ENCODE measurements around the gene FLOT1. TPM values are rescaled to one million over a fixed set of nuclear protein-coding genes. Genes with fewer than 3 reads are reported as not detected.
A peak's percentile ranks its signal among the peaks of the same experiment; 100 is the strongest.

Gene FLOT1
- total RNA-seq, 1 experiment from 2014 or later = 176 TPM

DNA sequence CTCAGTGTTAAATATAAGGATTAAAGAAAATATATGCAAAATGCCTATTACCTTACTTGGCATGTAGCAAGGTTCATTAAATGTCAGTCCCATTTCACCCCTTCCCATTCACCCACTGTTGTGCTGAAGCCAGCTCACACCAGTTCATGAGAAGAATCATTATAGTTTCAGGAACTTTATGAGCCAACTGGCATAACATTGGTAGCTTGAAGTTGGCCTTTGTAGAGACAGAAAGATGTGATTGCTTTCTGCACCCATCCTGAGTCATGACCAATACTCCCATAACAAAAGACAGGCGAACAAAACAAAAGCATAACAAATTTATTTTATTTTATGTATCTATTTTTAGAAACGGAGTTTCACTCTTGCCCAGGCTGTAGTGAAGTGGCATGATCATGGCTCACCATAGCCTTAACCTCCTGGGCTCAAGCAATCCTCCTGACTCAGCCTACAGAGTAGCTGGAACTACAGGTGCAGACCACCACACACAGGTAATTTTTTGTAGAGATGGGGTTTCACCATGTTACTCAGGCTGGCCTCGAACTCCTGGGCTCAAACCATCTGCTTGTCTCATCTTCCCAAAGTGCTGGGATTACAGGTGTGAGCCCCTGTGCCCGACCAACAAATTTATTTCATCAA, 19.4 kb upstream of the FLOT1 start:
- in situ Hi-C loops (cut with HindIII; ENCODE audit: low pct_unique_long_range_greater_than_20kb, low sequenced_read_pairs) = no loop called here
- BruUV-seq (replicated peaks) = no TSS peak
- TF ChIP-seq, protein P1, sequence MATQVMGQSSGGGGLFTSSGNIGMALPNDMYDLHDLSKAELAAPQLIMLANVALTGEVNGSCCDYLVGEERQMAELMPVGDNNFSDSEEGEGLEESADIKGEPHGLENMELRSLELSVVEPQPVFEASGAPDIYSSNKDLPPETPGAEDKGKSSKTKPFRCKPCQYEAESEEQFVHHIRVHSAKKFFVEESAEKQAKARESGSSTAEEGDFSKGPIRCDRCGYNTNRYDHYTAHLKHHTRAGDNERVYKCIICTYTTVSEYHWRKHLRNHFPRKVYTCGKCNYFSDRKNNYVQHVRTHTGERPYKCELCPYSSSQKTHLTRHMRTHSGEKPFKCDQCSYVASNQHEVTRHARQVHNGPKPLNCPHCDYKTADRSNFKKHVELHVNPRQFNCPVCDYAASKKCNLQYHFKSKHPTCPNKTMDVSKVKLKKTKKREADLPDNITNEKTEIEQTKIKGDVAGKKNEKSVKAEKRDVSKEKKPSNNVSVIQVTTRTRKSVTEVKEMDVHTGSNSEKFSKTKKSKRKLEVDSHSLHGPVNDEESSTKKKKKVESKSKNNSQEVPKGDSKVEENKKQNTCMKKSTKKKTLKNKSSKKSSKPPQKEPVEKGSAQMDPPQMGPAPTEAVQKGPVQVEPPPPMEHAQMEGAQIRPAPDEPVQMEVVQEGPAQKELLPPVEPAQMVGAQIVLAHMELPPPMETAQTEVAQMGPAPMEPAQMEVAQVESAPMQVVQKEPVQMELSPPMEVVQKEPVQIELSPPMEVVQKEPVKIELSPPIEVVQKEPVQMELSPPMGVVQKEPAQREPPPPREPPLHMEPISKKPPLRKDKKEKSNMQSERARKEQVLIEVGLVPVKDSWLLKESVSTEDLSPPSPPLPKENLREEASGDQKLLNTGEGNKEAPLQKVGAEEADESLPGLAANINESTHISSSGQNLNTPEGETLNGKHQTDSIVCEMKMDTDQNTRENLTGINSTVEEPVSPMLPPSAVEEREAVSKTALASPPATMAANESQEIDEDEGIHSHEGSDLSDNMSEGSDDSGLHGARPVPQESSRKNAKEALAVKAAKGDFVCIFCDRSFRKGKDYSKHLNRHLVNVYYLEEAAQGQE (IDR thresholded peaks at IDR 0.05; ENCODE audit: insufficient read depth in 1 of 2, low read depth in 2 of 2, low read length in 1 of 2) = no peak
- TF ChIP-seq POLR2AphosphoS5 (IDR thresholded peaks at IDR 0.05; ENCODE audit: low read depth, low read length) = no peak
- TF ChIP-seq TCF7L2 (IDR thresholded peaks at IDR 0.05; ENCODE audit: low read depth, low read length) = no peak
- TF ChIP-seq CTCF (IDR thresholded peaks at IDR 0.05) = no peak
- no peak for TF ChIP-seq SIN3A (IDR thresholded peaks at IDR 0.05; ENCODE audit: borderline replicate concordance, insufficient read depth, low read depth, low read length)
- Histone ChIP-seq H3K27ac (ENCODE audit: low read length) (peak overlapping the region; percentile 69), H3K9me3 (ENCODE audit: control insufficient read depth, insufficient read depth, low read depth, low read length) (no peaks in the 10 kb centered on the region), H3K4me1 (ENCODE audit: control insufficient read depth, insufficient read depth, low read length) (peaks cover 12% of the 10 kb centered on the region; the same call in 1 of the 2 replicates), H3K36me3 (ENCODE audit: control insufficient read depth, insufficient read depth, low read length) (no peaks in the 10 kb centered on the region), H3K4me3 (ENCODE audit: low read depth in 2 of 2, low read length in 2 of 2) (no peak overlapping the region), H3K27me3 (ENCODE audit: control insufficient read depth, insufficient read depth, low read length) (no peaks in the 10 kb centered on the region)
- no peak for DNase-seq (ENCODE audit: low read depth, low spot score)
- no peak for ATAC-seq
- POLR2A ChIA-PET = no interaction called here
- intact Hi-C loops (cut with micrococcal nuclease; ENCODE audit: unreplicated experiment) = no loop called here
- CTCF ChIA-PET = no interaction called here

- CTCF ChIA-PET = no interaction called here
- Histone ChIP-seq H3K27me3 (ENCODE audit: control insufficient read depth, insufficient read depth, low read length) (no peaks in the 10 kb centered on the region), H3K9me3 (ENCODE audit: control insufficient read depth, insufficient read depth, low read depth, low read length) (no peaks in the 10 kb centered on the region), H3K36me3 (ENCODE audit: control insufficient read depth, insufficient read depth, low read length) (no peaks in the 10 kb centered on the region), H3K27ac (ENCODE audit: low read length) (no peak overlapping the region), H3K4me1 (ENCODE audit: control insufficient read depth, insufficient read depth, low read length) (peaks cover 8% of the 10 kb centered on the region; the same call in 1 of the 2 replicates), H3K4me3 (ENCODE audit: low read depth in 2 of 2, low read length in 2 of 2) (no peak overlapping the region)
- ATAC-seq (no peak), DNase-seq (ENCODE audit: low read depth, low spot score) (no peak)
- no TSS peak for BruUV-seq (replicated peaks)
- intact Hi-C loops (cut with micrococcal nuclease; ENCODE audit: unreplicated experiment) = no loop called here
- in situ Hi-C loops (cut with HindIII; ENCODE audit: low pct_unique_long_range_greater_than_20kb, low sequenced_read_pairs) = no loop called here
- POLR2A ChIA-PET = no interaction called here
- TF ChIP-seq TCF7L2 (IDR thresholded peaks at IDR 0.05; ENCODE audit: low read depth, low read length) (no peak), CTCF (IDR thresholded peaks at IDR 0.05) (no peak), SIN3A (IDR thresholded peaks at IDR 0.05; ENCODE audit: borderline replicate concordance, insufficient read depth, low read depth, low read length) (no peak), POLR2AphosphoS5 (IDR thresholded peaks at IDR 0.05; ENCODE audit: low read depth, low read length) (no peak)
- TF ChIP-seq, protein P1 (IDR thresholded peaks at IDR 0.05; ENCODE audit: insufficient read depth in 1 of 2, low read depth in 2 of 2, low read length in 1 of 2) = no peak
Measured at GRCh38 chr6:30760549-30760948, 18.1 kb upstream of the FLOT1 start.

Data from Panc1 (cell line).